Suprapubic skin (tissue), 3 donors: ENCODE data around the gene VARS1.
"Not testable (repeated sequence)": the region's sequence is repeated elsewhere in the genome, so short reads cannot be mapped to it uniquely, and the experiment has no call there.

Experiments
- POLR2A ChIP-seq, 2 donors: fragments of 450-650 bp; IDR thresholded peaks; one replicate each; pipeline ENCODE4 v1.6.1; 2017; ENCODE audit warnings: antibody characterized with exemption in 2 of 2, mild to moderate bottlenecking in 2 of 2, moderate library complexity in 2 of 2
- TF ChIP-seq, protein P1 (sequence below), 2 donors: fragments of 200-600 bp in 1 of 2; fragments of 450-650 bp in 1 of 2; sonication (generic) in 1 of 2; IDR thresholded peaks; one replicate each; pipeline ENCODE4 v1.5.1; 2016 to 2019; ENCODE audit warnings: antibody characterized with exemption in 2 of 2, mild to moderate bottlenecking in 1 of 2, moderate library complexity in 1 of 2

DNA sequence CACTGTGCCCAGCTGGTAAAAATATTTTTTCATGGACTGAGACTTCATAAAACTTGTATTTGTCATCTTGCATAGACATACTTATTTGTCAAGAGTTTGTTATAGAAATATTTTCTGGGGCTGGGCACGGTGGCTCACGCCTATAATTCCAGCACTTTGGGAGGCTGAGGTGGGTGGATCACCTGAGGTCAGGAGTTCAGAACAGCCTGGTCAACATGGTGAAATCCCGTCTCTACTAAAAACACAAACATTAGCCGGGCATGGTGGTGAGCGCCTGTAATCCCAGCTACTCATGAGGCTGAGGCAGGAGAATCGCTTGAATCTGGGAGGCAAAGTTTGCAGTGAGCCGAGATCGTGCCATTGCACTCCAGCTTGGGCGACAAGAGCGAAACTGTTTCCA is 13.0 kb upstream of the VARS1 start:
- TF ChIP-seq, protein P1, sequence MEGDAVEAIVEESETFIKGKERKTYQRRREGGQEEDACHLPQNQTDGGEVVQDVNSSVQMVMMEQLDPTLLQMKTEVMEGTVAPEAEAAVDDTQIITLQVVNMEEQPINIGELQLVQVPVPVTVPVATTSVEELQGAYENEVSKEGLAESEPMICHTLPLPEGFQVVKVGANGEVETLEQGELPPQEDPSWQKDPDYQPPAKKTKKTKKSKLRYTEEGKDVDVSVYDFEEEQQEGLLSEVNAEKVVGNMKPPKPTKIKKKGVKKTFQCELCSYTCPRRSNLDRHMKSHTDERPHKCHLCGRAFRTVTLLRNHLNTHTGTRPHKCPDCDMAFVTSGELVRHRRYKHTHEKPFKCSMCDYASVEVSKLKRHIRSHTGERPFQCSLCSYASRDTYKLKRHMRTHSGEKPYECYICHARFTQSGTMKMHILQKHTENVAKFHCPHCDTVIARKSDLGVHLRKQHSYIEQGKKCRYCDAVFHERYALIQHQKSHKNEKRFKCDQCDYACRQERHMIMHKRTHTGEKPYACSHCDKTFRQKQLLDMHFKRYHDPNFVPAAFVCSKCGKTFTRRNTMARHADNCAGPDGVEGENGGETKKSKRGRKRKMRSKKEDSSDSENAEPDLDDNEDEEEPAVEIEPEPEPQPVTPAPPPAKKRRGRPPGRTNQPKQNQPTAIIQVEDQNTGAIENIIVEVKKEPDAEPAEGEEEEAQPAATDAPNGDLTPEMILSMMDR (IDR thresholded peaks at IDR 0.05) = not testable (repeated sequence)
- not testable (repeated sequence) for TF ChIP-seq POLR2A (IDR thresholded peaks at IDR 0.05)
